ENCODE results near the gene DCAF16. TPM values are rescaled to one million over a fixed set of nuclear protein-coding genes. Genes with fewer than 3 reads are reported as not detected.

DCAF16 gene
- total RNA-seq, 1 donor from 2014 or later = 25.0 TPM

DNA sequence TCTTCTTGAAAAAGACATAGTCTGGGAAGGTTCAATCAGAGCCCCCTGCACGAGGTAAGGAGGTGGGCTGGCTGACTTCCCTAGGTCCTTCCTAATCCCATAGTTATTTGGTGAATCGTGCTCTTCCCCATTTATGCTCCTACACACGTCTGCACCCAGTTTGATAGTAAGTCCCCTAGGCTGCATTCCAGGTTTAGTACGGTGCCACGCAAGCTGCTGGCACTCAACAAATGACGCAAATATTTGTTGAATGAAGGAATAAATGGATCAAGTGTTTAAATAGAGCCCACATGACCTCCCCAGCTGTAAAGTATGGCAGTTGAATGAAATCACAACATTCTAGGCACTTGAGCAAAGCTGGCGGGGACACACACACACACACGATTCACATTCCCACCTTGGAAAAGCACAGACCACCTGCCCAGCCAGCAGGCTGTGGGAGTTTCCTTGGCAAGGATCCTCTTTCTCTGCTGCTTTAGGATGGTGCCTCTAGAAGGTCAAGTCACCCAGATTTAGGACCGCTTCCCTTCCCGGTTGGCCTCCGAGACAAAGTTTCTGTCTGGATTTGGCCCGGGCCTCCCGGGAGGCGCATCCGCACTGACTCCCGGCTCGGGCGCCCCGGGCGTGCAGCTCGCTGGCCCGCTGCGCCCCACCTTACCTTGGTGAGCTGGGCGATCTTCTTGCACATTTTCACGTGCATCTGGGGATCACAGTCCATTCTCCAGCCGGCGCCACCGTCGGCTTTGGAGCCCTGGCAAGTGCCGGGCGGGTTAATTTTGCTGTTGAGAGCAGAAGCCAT is 29.9 kb downstream of the DCAF16 start:
- Histone ChIP-seq H3K36me3 (ENCODE audit: control insufficient read depth, insufficient read depth, low read length) (no peaks in the 10 kb centered on the region), H3K27me3 (ENCODE audit: control insufficient read depth, insufficient read depth, low read length) (peaks cover 9% of the 10 kb centered on the region), H3K4me3 (ENCODE audit: low read depth, low read length) (peak overlapping the region; percentile 32)
- DNase-seq (ENCODE audit: low read depth) (no peak), FAIRE-seq (peak; percentile 7)
- TF ChIP-seq, protein P1, sequence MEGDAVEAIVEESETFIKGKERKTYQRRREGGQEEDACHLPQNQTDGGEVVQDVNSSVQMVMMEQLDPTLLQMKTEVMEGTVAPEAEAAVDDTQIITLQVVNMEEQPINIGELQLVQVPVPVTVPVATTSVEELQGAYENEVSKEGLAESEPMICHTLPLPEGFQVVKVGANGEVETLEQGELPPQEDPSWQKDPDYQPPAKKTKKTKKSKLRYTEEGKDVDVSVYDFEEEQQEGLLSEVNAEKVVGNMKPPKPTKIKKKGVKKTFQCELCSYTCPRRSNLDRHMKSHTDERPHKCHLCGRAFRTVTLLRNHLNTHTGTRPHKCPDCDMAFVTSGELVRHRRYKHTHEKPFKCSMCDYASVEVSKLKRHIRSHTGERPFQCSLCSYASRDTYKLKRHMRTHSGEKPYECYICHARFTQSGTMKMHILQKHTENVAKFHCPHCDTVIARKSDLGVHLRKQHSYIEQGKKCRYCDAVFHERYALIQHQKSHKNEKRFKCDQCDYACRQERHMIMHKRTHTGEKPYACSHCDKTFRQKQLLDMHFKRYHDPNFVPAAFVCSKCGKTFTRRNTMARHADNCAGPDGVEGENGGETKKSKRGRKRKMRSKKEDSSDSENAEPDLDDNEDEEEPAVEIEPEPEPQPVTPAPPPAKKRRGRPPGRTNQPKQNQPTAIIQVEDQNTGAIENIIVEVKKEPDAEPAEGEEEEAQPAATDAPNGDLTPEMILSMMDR (IDR thresholded peaks at IDR 0.05; ENCODE audit: insufficient read depth, low read length, severe bottlenecking) = no peak

DNA sequence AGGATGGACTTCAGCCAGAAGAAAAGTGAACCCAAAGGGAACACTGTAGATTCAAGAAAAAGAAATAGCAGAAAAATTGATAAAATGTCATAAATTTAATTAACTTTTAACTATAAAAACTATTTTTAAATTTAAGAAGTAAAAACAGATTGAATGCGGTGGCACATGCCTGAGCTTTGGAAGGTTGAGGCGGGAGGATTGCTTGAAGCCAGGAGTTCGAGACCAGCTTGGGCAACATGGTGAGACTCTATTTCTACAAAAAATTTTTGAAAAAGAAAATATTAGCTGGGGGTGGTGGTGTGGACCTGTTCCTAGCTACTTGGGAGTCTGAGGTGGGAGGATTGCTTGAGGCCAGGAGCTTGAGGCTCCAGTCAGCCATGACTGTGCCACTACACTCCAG is 32.1 kb downstream of the DCAF16 start:
- Histone ChIP-seq H3K4me3 (ENCODE audit: low read depth, low read length) (no peak overlapping the region), H3K27me3 (ENCODE audit: control insufficient read depth, insufficient read depth, low read length) (peaks cover 9% of the 10 kb centered on the region), H3K36me3 (ENCODE audit: control insufficient read depth, insufficient read depth, low read length) (no peaks in the 10 kb centered on the region)
- TF ChIP-seq, protein P1 (IDR thresholded peaks at IDR 0.05; ENCODE audit: insufficient read depth, low read length, severe bottlenecking) = no peak
- DNase-seq (ENCODE audit: low read depth) (no peak), FAIRE-seq (no peak)

DNA sequence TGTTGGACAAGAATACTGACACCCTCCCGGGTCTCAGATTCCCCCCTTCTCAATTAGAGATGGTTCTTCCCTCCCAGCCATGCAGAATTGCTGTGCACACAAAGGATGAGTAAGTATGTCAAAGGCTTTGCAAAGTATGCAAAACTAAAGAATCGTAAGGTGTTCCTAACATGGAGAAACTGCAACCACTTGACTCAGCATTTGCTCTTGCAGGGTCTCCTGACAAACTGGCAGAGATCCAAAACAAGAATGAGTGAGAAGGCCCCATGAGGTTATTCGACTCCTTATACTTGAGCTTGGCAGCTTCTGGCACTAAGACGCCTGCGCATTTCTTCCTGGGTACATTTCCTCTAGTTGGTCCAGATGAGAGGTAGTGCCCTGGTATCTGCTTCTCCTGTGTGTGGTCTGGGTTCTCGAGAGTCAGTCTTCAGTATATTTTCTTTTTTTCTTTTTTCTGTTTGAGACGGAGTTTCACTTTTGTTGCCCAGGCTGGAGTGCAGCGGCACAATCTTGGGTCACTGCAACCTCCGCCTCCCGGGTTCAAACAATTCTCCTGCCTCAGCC is 37.3 kb downstream of the DCAF16 start:
- Histone ChIP-seq H3K4me3 (ENCODE audit: low read depth, low read length) (no peak overlapping the region), H3K36me3 (ENCODE audit: control insufficient read depth, insufficient read depth, low read length) (no peaks in the 10 kb centered on the region), H3K27me3 (ENCODE audit: control insufficient read depth, insufficient read depth, low read length) (no peaks in the 10 kb centered on the region)
- FAIRE-seq (peak; percentile 60), DNase-seq (ENCODE audit: low read depth) (peak; percentile 22)
- TF ChIP-seq, protein P1 (IDR thresholded peaks at IDR 0.05; ENCODE audit: insufficient read depth, low read length, severe bottlenecking) = no peak

DNA sequence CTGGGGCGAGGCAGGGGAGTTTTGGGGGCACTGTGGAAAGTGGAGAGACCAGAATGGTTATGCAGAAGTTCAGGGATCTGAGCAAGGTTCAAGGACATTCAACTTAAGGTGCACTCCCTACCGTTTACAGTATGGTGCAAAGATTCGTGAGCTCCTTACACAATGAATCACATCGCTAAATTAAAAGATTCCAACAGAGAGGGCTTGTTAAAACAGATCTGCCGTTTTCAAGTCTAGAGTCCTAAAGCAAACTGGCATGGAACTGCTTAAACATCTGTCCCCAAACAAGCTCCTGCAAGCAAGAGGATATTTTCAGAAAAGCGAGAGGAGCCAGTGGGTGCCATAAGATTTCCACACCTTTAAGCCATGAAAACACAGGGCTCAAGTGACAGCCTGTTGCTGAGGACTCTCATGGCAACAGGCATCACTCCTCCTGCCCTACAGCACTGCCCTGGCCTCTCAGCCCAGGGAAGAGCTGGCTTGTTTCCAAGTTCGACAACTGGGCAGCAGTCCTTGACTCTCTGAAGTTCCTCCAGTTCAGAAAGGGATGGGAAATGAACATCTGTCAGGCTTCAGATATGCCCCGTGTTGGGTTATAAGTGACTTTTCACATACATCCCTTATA is 39.2 kb downstream of the DCAF16 start:
- Histone ChIP-seq H3K4me3 (ENCODE audit: low read depth, low read length) (no peak overlapping the region), H3K27me3 (ENCODE audit: control insufficient read depth, insufficient read depth, low read length) (no peaks in the 10 kb centered on the region), H3K36me3 (ENCODE audit: control insufficient read depth, insufficient read depth, low read length) (no peaks in the 10 kb centered on the region)
- TF ChIP-seq, protein P1 (IDR thresholded peaks at IDR 0.05; ENCODE audit: insufficient read depth, low read length, severe bottlenecking) = no peak
- DNase-seq (ENCODE audit: low read depth) (peak; percentile 84), FAIRE-seq (no peak)

DNA sequence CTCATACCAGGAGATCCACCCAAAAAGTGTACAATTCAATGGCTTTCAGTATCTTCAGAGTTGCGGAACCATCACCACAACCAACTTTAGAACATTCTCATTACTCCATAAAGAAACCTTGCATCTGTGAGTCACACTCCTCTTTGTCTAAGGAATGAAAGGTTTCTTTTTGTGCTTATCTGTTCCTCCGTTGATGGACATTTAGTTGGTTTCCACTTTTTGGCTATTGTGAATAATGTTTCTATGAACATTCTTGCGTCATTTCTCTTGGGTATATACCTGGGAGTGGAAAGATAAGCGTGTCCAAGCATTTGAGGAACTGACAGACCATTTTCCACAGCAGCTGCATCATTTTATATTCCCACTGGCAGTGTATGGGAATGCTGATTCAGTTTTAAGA is 39.7 kb downstream of the DCAF16 start:
- Histone ChIP-seq H3K4me3 (ENCODE audit: low read depth, low read length) (no peak overlapping the region), H3K27me3 (ENCODE audit: control insufficient read depth, insufficient read depth, low read length) (no peaks in the 10 kb centered on the region), H3K36me3 (ENCODE audit: control insufficient read depth, insufficient read depth, low read length) (no peaks in the 10 kb centered on the region)
- TF ChIP-seq, protein P1 (IDR thresholded peaks at IDR 0.05; ENCODE audit: insufficient read depth, low read length, severe bottlenecking) = no peak
- FAIRE-seq (no peak), DNase-seq (ENCODE audit: low read depth) (peak; percentile 52)

Data from bronchial epithelial cell (primary cell).